Endodermal cell (in vitro differentiated cells): ENCODE results near the gene STARD13. TPM values are rescaled to one million over a fixed set of nuclear protein-coding genes. Genes with fewer than 3 reads are reported as not detected.

ENCODE experiments used
- DNase-seq: peaks from one replicate; pipeline ENCODE4 v3.0.0-alpha.2; 2017
- H3K27ac ChIP-seq: 2 replicates; pipeline ENCODE4 v1.5.1; 2013; ENCODE audit warnings: mild to moderate bottlenecking, low read depth, low read length, moderate library complexity
- H3K27me3 ChIP-seq: 2 replicates; pipeline ENCODE4 v1.6.1; 2013; ENCODE audit warnings: mild to moderate bottlenecking, low read length, moderate library complexity; ENCODE audit not compliant: insufficient read depth, control insufficient read depth, poor library complexity, severe bottlenecking
- H3K36me3 ChIP-seq: 2 replicates; pipeline ENCODE4 v1.7.0; 2013; ENCODE audit warnings: mild to moderate bottlenecking, low read length, moderate library complexity; ENCODE audit not compliant: control insufficient read depth, insufficient read depth
- H3K4me1 ChIP-seq: one replicate; pipeline ENCODE4 v1.7.0; 2013; ENCODE audit warnings: low read length; ENCODE audit not compliant: control insufficient read depth, insufficient read depth
- H3K4me3 ChIP-seq: 2 replicates; pipeline ENCODE4 v1.5.1; 2013; ENCODE audit warnings: mild to moderate bottlenecking, low read length, moderate library complexity
- H3K9ac ChIP-seq: 2 replicates; pipeline ENCODE4 v1.6.1; 2013; ENCODE audit warnings: mild to moderate bottlenecking, low read length, moderate library complexity; ENCODE audit not compliant: poor library complexity, severe bottlenecking; ENCODE audit errors: extremely low read depth
- H3K9me3 ChIP-seq: 2 replicates; pipeline ENCODE4 v1.6.1; 2013; ENCODE audit warnings: mild to moderate bottlenecking, low read length, moderate library complexity; ENCODE audit not compliant: control insufficient read depth
- H3K27ac Mint-ChIP-seq: 2 replicates; pipeline ENCODE4 v1.8.0; 2020; ENCODE audit warnings: mixed read lengths
- H3K27me3 Mint-ChIP-seq: 2 replicates; pipeline ENCODE4 v1.8.0; 2021; ENCODE audit warnings: mild to moderate bottlenecking, mixed read lengths; ENCODE audit not compliant: insufficient read depth
- H3K36me3 Mint-ChIP-seq: 2 replicates; pipeline ENCODE4 v1.8.0; 2020; ENCODE audit warnings: low read depth, mixed read lengths
- H3K4me1 Mint-ChIP-seq: 2 replicates; pipeline ENCODE4 v1.8.0; 2020; ENCODE audit warnings: mixed read lengths
- H3K4me3 Mint-ChIP-seq: 2 replicates; pipeline ENCODE4 v1.8.0; 2020; ENCODE audit warnings: mild to moderate bottlenecking, moderate library complexity, mixed read lengths
- H3K9me3 Mint-ChIP-seq: 2 replicates; pipeline ENCODE4 v1.8.0; 2020; ENCODE audit warnings: mild to moderate bottlenecking, mixed read lengths
- WGBS, 2 experiments: methylation state at CpG; one replicate each; pipeline versions ENCODE4 v1.1.5 to v1.1.7; 2013; ENCODE audit warnings: missing lambda C conversion rate in 2 of 2, mixed read lengths in 1 of 2; ENCODE audit not compliant: insufficient coverage in 1 of 2, insufficient read length in 1 of 2; 5-methylcytosine and 5-hydroxymethylcytosine counted together
- total RNA-seq, 2 donors: library from RNA; stranded (reverse); fragmentation: NEBNext Ultra II Directional in 1 of 2; extraction: Animal tissue kit (Norgen Biotek cat#: 25700) in 1 of 2; gene quantifications; 2 replicates in 1 of 2; 3 replicates in 1 of 2; pipeline ENCODE4 v1.2.1, GENCODE V29; 2021
- TF ChIP-seq, protein P1 (sequence below): fragments of 200-600 bp; sonication (generic); conservative IDR thresholded peaks from 2 replicates; pipeline ENCODE4 v1.5.0; 2021; ENCODE audit warnings: antibody characterized with exemption, mild to moderate bottlenecking

STARD13 gene
- total RNA-seq, 2 donors from 2014 or later: 2.5 to 3.7 TPM

DNA sequence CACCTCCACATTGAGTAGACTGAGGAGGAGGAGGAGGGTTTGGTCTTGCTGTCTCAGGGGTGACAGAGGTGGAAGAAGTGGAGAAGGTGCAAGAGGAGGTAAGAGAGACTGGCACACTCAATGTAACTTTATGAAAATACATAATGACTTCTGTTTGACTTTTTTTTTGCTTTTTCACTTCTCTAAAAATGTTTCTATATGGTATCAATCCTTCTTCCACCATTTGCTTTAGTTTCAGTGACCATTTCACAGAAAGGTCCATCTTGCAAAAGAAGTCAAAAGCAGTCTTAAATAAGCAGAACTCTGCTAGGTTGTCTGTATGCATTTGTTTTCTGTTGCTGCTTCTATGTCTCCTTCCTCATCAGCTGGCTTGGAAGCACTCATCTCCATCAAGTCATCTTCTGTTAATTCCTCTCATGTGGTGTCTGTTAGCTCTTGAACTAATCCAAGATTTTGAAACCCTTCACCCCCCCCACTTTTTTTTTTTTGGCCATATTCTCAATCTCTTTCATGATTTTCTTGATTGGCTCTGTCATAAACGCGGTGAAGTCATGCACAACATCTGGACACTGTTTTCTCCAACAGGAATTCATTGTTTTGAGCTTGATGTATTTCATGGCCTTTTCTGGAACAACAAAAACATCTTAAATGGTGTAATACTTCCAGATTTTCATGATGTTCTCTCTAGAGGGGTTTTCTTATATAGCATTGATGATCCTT, 188.5 kb downstream of the STARD13 start:
- H3K9ac ChIP-seq: no peak overlapping the region
- H3K27ac ChIP-seq: no peak overlapping the region
- no peak for DNase-seq
- Mint-ChIP-seq H3K27me3 (peaks cover 12% of the 10 kb centered on the region), H3K36me3 (no peaks in the 10 kb centered on the region), H3K9me3 (peaks cover 16% of the 10 kb centered on the region), H3K27ac (no peak overlapping the region), H3K4me1 (peaks cover 25% of the 10 kb centered on the region), H3K4me3 (no peak overlapping the region)
- H3K9me3 ChIP-seq: peaks cover 26% of the 10 kb centered on the region
- TF ChIP-seq, protein P1, sequence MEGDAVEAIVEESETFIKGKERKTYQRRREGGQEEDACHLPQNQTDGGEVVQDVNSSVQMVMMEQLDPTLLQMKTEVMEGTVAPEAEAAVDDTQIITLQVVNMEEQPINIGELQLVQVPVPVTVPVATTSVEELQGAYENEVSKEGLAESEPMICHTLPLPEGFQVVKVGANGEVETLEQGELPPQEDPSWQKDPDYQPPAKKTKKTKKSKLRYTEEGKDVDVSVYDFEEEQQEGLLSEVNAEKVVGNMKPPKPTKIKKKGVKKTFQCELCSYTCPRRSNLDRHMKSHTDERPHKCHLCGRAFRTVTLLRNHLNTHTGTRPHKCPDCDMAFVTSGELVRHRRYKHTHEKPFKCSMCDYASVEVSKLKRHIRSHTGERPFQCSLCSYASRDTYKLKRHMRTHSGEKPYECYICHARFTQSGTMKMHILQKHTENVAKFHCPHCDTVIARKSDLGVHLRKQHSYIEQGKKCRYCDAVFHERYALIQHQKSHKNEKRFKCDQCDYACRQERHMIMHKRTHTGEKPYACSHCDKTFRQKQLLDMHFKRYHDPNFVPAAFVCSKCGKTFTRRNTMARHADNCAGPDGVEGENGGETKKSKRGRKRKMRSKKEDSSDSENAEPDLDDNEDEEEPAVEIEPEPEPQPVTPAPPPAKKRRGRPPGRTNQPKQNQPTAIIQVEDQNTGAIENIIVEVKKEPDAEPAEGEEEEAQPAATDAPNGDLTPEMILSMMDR: no peak
- no peaks in the 10 kb centered on the region for H3K4me1 ChIP-seq
- WGBS, 2 experiments: 93 to 100% methylated on average over 2 of the region's 2 CpGs
- H3K36me3 ChIP-seq: no peaks in the 10 kb centered on the region
- H3K4me3 ChIP-seq: no peak overlapping the region
- peaks cover 5% of the 10 kb centered on the region for H3K27me3 ChIP-seq

DNA sequence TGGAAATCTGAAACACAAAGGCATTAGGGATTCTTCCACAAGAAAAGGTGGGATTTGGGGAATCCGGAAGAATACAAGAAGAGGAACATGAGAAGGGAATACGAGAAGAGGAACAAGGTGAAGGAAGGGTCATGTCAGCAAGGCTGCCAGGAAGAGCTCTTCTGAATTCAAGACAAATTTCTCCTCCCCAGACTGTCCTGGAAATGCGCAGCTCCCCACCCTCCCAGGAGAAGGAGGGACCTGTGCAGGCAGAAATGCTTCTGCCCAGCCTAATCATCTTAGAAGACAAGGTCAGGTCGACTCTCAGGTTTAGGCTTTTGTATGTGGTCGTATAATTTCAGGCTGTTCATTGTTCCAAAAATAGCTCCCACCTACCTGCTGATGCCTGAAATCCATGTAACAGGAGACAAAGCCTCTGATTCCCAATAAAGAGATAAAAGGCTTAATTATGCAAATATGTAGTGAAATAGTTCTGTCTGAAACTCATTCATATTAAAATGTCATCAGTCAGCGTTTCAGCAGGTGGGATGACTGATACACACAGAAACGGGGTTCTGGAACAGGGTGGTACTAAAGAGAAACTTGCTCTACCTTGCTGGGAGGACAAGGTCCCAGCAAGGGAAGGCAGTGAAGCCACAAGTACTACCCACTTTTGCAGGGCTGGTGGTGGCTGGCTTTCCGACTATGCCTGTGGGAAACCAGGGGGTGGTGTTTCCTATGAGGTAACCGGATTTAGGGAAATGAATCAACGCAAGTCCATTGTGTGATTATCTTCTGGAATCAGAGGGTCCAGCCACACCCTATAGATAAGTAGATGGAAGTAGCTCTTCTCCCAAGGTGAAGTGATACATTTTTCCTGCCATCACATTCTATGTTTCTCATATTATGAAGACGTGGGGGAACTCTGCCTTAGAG, 193.2 kb downstream of the STARD13 start:
- H3K36me3 Mint-ChIP-seq: no peaks in the 10 kb centered on the region
- no peak overlapping the region for H3K4me3 Mint-ChIP-seq
- DNase-seq: no peak
- peaks cover 30% of the 10 kb centered on the region for H3K27me3 Mint-ChIP-seq
- Histone ChIP-seq H3K9me3 (peaks cover 6% of the 10 kb centered on the region), H3K4me3 (no peak overlapping the region), H3K9ac (no peak overlapping the region), H3K27ac (no peak overlapping the region), H3K27me3 (peaks cover 4% of the 10 kb centered on the region), H3K4me1 (no peaks in the 10 kb centered on the region), H3K36me3 (no peaks in the 10 kb centered on the region)
- TF ChIP-seq, protein P1: no peak
- WGBS, 2 experiments: 76 to 84% methylated on average over 8 to 11 of the region's 11 CpGs
- peaks cover 5% of the 10 kb centered on the region for H3K9me3 Mint-ChIP-seq
- H3K4me1 Mint-ChIP-seq: peaks cover 14% of the 10 kb centered on the region
- no peak overlapping the region for H3K27ac Mint-ChIP-seq

DNA sequence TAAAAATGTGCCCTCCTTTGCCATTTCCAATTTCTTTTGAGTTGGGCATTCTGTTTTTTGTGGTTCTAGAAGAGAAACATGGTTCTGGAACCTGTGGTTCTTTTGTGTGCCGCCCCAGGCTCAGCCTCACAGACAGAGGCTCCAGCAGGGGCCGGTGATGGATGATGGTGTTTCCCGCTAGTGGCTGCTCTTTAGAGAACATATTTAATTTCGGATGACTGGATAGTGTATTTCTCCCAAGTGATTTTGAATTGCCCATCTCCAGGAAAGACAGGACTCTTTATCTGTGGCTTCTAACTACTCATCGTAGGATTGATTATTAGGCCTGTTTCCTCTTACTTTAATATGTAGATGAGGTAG, 194.2 kb downstream of the STARD13 start:
- Mint-ChIP-seq H3K27me3 (peaks cover 33% of the 10 kb centered on the region), H3K27ac (no peak overlapping the region), H3K4me3 (no peak overlapping the region), H3K9me3 (peaks cover 5% of the 10 kb centered on the region), H3K4me1 (peaks cover 14% of the 10 kb centered on the region), H3K36me3 (no peaks in the 10 kb centered on the region)
- no peaks in the 10 kb centered on the region for H3K27me3 ChIP-seq
- no peak overlapping the region for H3K9ac ChIP-seq
- no peak for DNase-seq
- no peaks in the 10 kb centered on the region for H3K36me3 ChIP-seq
- H3K4me3 ChIP-seq: no peak overlapping the region
- no peaks in the 10 kb centered on the region for H3K9me3 ChIP-seq
- TF ChIP-seq, protein P1: no peak
- H3K4me1 ChIP-seq: no peaks in the 10 kb centered on the region
- WGBS, 2 experiments: 95 to 100% methylated on average over 1 to 5 of the region's 5 CpGs
- H3K27ac ChIP-seq: no peak overlapping the region
